ENCODE data around the gene RGS3. TPM values are rescaled to one million over a fixed set of nuclear protein-coding genes. Genes with fewer than 3 reads are reported as not detected.

Gene RGS3
- total RNA-seq, 1 donor from 2014 or later, result 92.5 TPM

DNA sequence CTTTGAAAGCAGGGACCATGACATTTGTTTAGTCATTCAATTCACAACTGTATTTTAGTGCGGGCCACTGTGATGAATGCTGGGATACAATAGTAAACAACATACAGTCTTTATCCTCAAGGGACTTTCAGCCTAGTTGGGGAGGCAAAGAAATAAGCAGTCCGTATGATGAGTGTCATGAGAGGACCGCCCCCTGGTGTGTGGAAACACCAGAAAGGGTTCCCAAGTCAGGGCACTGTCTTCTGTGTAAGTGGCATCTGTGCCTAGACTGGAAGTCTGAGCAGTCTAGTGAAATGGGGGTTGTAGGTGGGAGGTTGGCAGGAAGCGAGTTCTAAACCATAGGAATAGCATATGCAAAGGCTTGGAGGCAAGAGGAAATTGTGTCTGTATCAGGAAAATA is 46.2 kb upstream of the RGS3 start:
- no peak overlapping the region for H3K4me3 ChIP-seq (ENCODE audit: insufficient read depth, low read depth, low read length)
- Mint-ChIP-seq H3K27ac (ENCODE audit: unreplicated experiment) (no peak overlapping the region), H3K36me3 (ENCODE audit: low read depth, unreplicated experiment) (no peaks in the 10 kb centered on the region), H3K9me3 (ENCODE audit: unreplicated experiment) (no peaks in the 10 kb centered on the region), H3K27me3 (ENCODE audit: low read depth, unreplicated experiment) (no peaks in the 10 kb centered on the region), H3K4me3 (ENCODE audit: unreplicated experiment) (no peak overlapping the region), H3K4me1 (ENCODE audit: low read depth, unreplicated experiment) (no peaks in the 10 kb centered on the region)
- no peaks in the 10 kb centered on the region for H3K4me1 ChIP-seq (ENCODE audit: insufficient read depth, low read length)
- no peaks in the 10 kb centered on the region for H3K27me3 ChIP-seq (ENCODE audit: insufficient read depth, low read length)
- no peak for TF ChIP-seq EZH2 (IDR thresholded peaks at IDR 0.05; ENCODE audit: insufficient read depth, low read length)
- TF ChIP-seq, protein P1, sequence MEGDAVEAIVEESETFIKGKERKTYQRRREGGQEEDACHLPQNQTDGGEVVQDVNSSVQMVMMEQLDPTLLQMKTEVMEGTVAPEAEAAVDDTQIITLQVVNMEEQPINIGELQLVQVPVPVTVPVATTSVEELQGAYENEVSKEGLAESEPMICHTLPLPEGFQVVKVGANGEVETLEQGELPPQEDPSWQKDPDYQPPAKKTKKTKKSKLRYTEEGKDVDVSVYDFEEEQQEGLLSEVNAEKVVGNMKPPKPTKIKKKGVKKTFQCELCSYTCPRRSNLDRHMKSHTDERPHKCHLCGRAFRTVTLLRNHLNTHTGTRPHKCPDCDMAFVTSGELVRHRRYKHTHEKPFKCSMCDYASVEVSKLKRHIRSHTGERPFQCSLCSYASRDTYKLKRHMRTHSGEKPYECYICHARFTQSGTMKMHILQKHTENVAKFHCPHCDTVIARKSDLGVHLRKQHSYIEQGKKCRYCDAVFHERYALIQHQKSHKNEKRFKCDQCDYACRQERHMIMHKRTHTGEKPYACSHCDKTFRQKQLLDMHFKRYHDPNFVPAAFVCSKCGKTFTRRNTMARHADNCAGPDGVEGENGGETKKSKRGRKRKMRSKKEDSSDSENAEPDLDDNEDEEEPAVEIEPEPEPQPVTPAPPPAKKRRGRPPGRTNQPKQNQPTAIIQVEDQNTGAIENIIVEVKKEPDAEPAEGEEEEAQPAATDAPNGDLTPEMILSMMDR (IDR thresholded peaks at IDR 0.05; ENCODE audit: insufficient read depth, low read depth, low read length), result no peak
- H3K4me2 ChIP-seq (ENCODE audit: low read length), result no peak overlapping the region
- DNase-seq (ENCODE audit: low read depth), result no peak
- no peak overlapping the region for H3K9ac ChIP-seq (ENCODE audit: low read length)
- no peaks in the 10 kb centered on the region for H4K20me1 ChIP-seq (ENCODE audit: insufficient read depth, low read length)
- H3K27ac ChIP-seq (ENCODE audit: low read depth, low read length), result no peak overlapping the region
- no peaks in the 10 kb centered on the region for H3K9me3 ChIP-seq (ENCODE audit: insufficient read depth, low read depth, low read length)
- H3K36me3 ChIP-seq (ENCODE audit: insufficient read depth, low read length), result no peaks in the 10 kb centered on the region
- no peaks in the 10 kb centered on the region for H3K79me2 ChIP-seq (ENCODE audit: insufficient read depth, low read length)
- H2AFZ ChIP-seq (ENCODE audit: low read depth, low read length), result no peak overlapping the region
- no peak for FAIRE-seq

DNA sequence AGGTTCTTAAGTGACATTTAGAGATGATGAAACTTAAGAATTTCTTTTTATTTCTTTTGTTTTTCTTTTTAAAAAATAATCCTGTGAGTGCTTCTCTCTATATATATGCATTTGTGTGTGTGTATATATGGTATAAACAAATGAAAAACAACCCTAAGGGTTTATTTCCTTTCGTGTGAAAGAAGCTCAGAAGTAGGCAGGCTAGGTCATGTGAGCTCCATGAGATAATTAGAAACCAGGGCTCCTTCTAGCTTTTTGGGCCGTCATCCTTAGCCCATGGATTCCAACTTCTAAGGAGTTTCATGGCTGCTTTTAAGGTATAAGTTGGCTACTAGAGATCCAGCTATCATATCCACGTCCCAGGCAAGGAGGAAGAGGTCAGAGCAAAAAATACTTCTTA is 41.8 kb upstream of the RGS3 start:
- H4K20me1 ChIP-seq (ENCODE audit: insufficient read depth, low read length), result no peaks in the 10 kb centered on the region
- Mint-ChIP-seq H3K4me1 (ENCODE audit: low read depth, unreplicated experiment) (peaks cover 2% of the 10 kb centered on the region), H3K27me3 (ENCODE audit: low read depth, unreplicated experiment) (peaks cover 28% of the 10 kb centered on the region), H3K4me3 (ENCODE audit: unreplicated experiment) (no peak overlapping the region), H3K27ac (ENCODE audit: unreplicated experiment) (no peak overlapping the region), H3K36me3 (ENCODE audit: low read depth, unreplicated experiment) (no peaks in the 10 kb centered on the region), H3K9me3 (ENCODE audit: unreplicated experiment) (no peaks in the 10 kb centered on the region)
- no peak for FAIRE-seq
- H3K4me2 ChIP-seq (ENCODE audit: low read length), result no peak overlapping the region
- DNase-seq (ENCODE audit: low read depth), result no peak
- TF ChIP-seq, protein P1 (IDR thresholded peaks at IDR 0.05; ENCODE audit: insufficient read depth, low read depth, low read length), result no peak
- TF ChIP-seq EZH2 (IDR thresholded peaks at IDR 0.05; ENCODE audit: insufficient read depth, low read length), result no peak
- no peak overlapping the region for H3K9ac ChIP-seq (ENCODE audit: low read length)
- no peaks in the 10 kb centered on the region for H3K79me2 ChIP-seq (ENCODE audit: insufficient read depth, low read length)
- H3K4me3 ChIP-seq (ENCODE audit: insufficient read depth, low read depth, low read length), result no peak overlapping the region
- no peak overlapping the region for H3K27ac ChIP-seq (ENCODE audit: low read depth, low read length)
- peaks cover 13% of the 10 kb centered on the region for H3K27me3 ChIP-seq (ENCODE audit: insufficient read depth, low read length)
- no peaks in the 10 kb centered on the region for H3K4me1 ChIP-seq (ENCODE audit: insufficient read depth, low read length)
- no peak overlapping the region for H2AFZ ChIP-seq (ENCODE audit: low read depth, low read length)
- no peaks in the 10 kb centered on the region for H3K36me3 ChIP-seq (ENCODE audit: insufficient read depth, low read length)
- no peaks in the 10 kb centered on the region for H3K9me3 ChIP-seq (ENCODE audit: insufficient read depth, low read depth, low read length)

DNA sequence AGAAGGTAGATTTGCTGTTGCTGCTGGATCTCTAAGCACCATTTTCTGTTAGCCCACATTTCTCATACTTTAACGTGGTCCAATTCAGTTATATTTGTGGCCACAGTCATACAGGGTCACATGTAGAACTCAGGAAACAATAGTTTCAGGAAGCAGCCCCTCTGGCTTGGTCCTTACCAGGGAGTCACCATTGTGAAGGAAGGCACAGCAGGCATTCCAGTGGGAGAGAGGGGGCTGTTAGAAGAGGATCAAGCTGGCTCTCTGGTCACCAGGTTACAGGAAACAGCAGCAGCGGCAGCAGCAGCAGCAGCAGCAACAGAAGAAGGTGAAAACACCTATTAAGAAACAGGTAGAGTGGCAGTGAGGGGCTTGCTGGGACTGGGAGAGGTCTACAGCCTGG is 38.5 kb upstream of the RGS3 start:
- Histone ChIP-seq H2AFZ (ENCODE audit: low read depth, low read length) (no peak overlapping the region), H3K4me3 (ENCODE audit: insufficient read depth, low read depth, low read length) (no peak overlapping the region), H3K4me1 (ENCODE audit: insufficient read depth, low read length) (no peaks in the 10 kb centered on the region), H3K36me3 (ENCODE audit: insufficient read depth, low read length) (no peaks in the 10 kb centered on the region), H3K9me3 (ENCODE audit: insufficient read depth, low read depth, low read length) (no peaks in the 10 kb centered on the region), H3K79me2 (ENCODE audit: insufficient read depth, low read length) (no peaks in the 10 kb centered on the region), H3K27ac (ENCODE audit: low read depth, low read length) (no peak overlapping the region), H3K27me3 (ENCODE audit: insufficient read depth, low read length) (peaks cover 13% of the 10 kb centered on the region), H3K9ac (ENCODE audit: low read length) (no peak overlapping the region), H3K4me2 (ENCODE audit: low read length) (no peak overlapping the region), H4K20me1 (ENCODE audit: insufficient read depth, low read length) (no peaks in the 10 kb centered on the region)
- no peak overlapping the region for H3K4me3 Mint-ChIP-seq (ENCODE audit: unreplicated experiment)
- H3K9me3 Mint-ChIP-seq (ENCODE audit: unreplicated experiment), result no peaks in the 10 kb centered on the region
- no peak for FAIRE-seq
- TF ChIP-seq, protein P1 (IDR thresholded peaks at IDR 0.05; ENCODE audit: insufficient read depth, low read depth, low read length), result no peak
- no peak for TF ChIP-seq EZH2 (IDR thresholded peaks at IDR 0.05; ENCODE audit: insufficient read depth, low read length)
- peaks cover 2% of the 10 kb centered on the region for H3K4me1 Mint-ChIP-seq (ENCODE audit: low read depth, unreplicated experiment)
- DNase-seq (ENCODE audit: low read depth), result no peak
- H3K27me3 Mint-ChIP-seq (ENCODE audit: low read depth, unreplicated experiment), result peaks cover 38% of the 10 kb centered on the region
- H3K36me3 Mint-ChIP-seq (ENCODE audit: low read depth, unreplicated experiment), result no peaks in the 10 kb centered on the region
- H3K27ac Mint-ChIP-seq (ENCODE audit: unreplicated experiment), result no peak overlapping the region

Data from astrocyte (in vitro differentiated cells and primary cell).